Fibroblast of the conjunctiva (primary cell): ENCODE measurements around the gene EHMT1.

Source experiments
- DNase-seq: peaks from one replicate; pipeline ENCODE4 v3.0.0-alpha.2; 2010; ENCODE audit warnings: low read depth

EHMT1 gene

GRCh38 chr9:137674307-137674975 lies 55.6 kb downstream of the EHMT1 start:
- no peak for DNase-seq

- DNase-seq, result no peak
Measured at GRCh38 chr9:137674976-137675320, 56.1 kb downstream of the EHMT1 start.

GRCh38 chr9:137676998-137677397 lies 58.2 kb downstream of the EHMT1 start:
- DNase-seq, result no peak

- DNase-seq, result no peak
Measured at GRCh38 chr9:137678202-137678601, 59.4 kb downstream of the EHMT1 start.

GRCh38 chr9:137679249-137679648 lies 60.4 kb downstream of the EHMT1 start:
- DNase-seq, result no peak

- no peak for DNase-seq
Measured at GRCh38 chr9:137679695-137680305, 61.0 kb downstream of the EHMT1 start.

- DNase-seq, result no peak
Measured at GRCh38 chr9:137680444-137681358, 61.9 kb downstream of the EHMT1 start.

GRCh38 chr9:137682428-137683105 lies 63.8 kb downstream of the EHMT1 start:
- no peak for DNase-seq

GRCh38 chr9:137683262-137683864 lies 64.6 kb downstream of the EHMT1 start:
- DNase-seq, result no peak

- DNase-seq, result no peak
Measured at GRCh38 chr9:137685035-137685740, 66.4 kb downstream of the EHMT1 start.

GRCh38 chr9:137685741-137686420 lies 67.1 kb downstream of the EHMT1 start:
- DNase-seq, result no peak

- no peak for DNase-seq
Measured at GRCh38 chr9:137688261-137688660, 69.5 kb downstream of the EHMT1 start.

- no peak for DNase-seq
Measured at GRCh38 chr9:137688725-137689124, 69.9 kb downstream of the EHMT1 start.

GRCh38 chr9:137689745-137690529 lies 71.1 kb downstream of the EHMT1 start:
- no peak for DNase-seq

GRCh38 chr9:137690930-137691645 lies 72.3 kb downstream of the EHMT1 start:
- no peak for DNase-seq

- DNase-seq, result no peak
Measured at GRCh38 chr9:137691646-137692351, 73.0 kb downstream of the EHMT1 start.

GRCh38 chr9:137694236-137694959 lies 75.6 kb downstream of the EHMT1 start:
- DNase-seq, result no peak
